HepG2 (cell line): Measurements from ENCODE around the gene WSCD2.

Experiments
- CTCF ChIP-seq: sonication (generic); formaldehyde crosslinking; IDR thresholded peaks from 2 replicates; pipeline ENCODE4 v1.5.0; 2020; ENCODE audit warnings: mild to moderate bottlenecking, missing genetic modification reagents, moderate library complexity
- ELF4 ChIP-seq: sonication (generic); formaldehyde crosslinking; IDR thresholded peaks from 2 replicates; pipeline ENCODE4 v1.5.0; 2020; ENCODE audit warnings: missing genetic modification reagents, mild to moderate bottlenecking, moderate library complexity, borderline replicate concordance
- EZH2 ChIP-seq: conservative IDR thresholded peaks from 2 replicates; pipeline ENCODE4 v1.6.1; 2012; ENCODE audit warnings: mild to moderate bottlenecking, low read depth, low read length, moderate library complexity
- HNRNPK ChIP-seq: fragments of 200-400 bp; formaldehyde crosslinking; IDR thresholded peaks from 2 replicates; pipeline ENCODE4 v1.6.1; 2018; ENCODE audit warnings: low read length, low read depth, moderate library complexity, mild to moderate bottlenecking; ENCODE audit not compliant: poor library complexity, severe bottlenecking
- IKZF1 ChIP-seq: fragments of 450-650 bp; IDR thresholded peaks from 2 replicates; pipeline ENCODE4 v1.7.1; 2016
- IRF9 ChIP-seq: sonication (generic); formaldehyde crosslinking; IDR thresholded peaks from 2 replicates; pipeline ENCODE4 v1.8.0; 2022; ENCODE audit warnings: missing genetic modification reagents, mild to moderate bottlenecking, borderline replicate concordance
- NBN ChIP-seq: fragments of 450-650 bp; conservative IDR thresholded peaks from 2 replicates; pipeline ENCODE4 v1.6.1; 2017
- PITX1 ChIP-seq: sonication (generic); formaldehyde crosslinking; IDR thresholded peaks from 2 replicates; pipeline ENCODE4 v1.5.1; 2020; ENCODE audit warnings: mild to moderate bottlenecking, missing genetic modification reagents
- POGK ChIP-seq: sonication (generic); formaldehyde crosslinking; conservative IDR thresholded peaks from 2 replicates; pipeline ENCODE4 v1.8.0; 2022; ENCODE audit warnings: mild to moderate bottlenecking, moderate library complexity, missing genetic modification reagents
- ZNF431 ChIP-seq: sonication (generic); formaldehyde crosslinking; IDR thresholded peaks from 2 replicates; pipeline ENCODE4 v1.9.0; 2022; ENCODE audit warnings: missing genetic modification reagents, low read depth, mild to moderate bottlenecking, borderline replicate concordance
- ZNF512 ChIP-seq: sonication (generic); formaldehyde crosslinking; IDR thresholded peaks from 2 replicates; pipeline ENCODE4 v1.4.0; 2020; ENCODE audit warnings: mild to moderate bottlenecking, missing genetic modification reagents
- ZNF574 ChIP-seq: sonication (generic); formaldehyde crosslinking; IDR thresholded peaks from 2 replicates; pipeline ENCODE4 v1.4.0; 2020; ENCODE audit warnings: missing genetic modification reagents

- TF ChIP-seq POGK (CRISPR knock-in tag) (no peak), PITX1 (no peak), ELF4 (CRISPR knock-in tag) (no peak), ZNF574 (CRISPR knock-in tag) (no peak), ZNF431 (CRISPR knock-in tag) (no peak), ZNF512 (CRISPR knock-in tag) (no peak), IRF9 (CRISPR knock-in tag) (no peak), CTCF (CRISPR knock-in tag) (no peak), EZH2 (no peak), IKZF1 (no peak), NBN (no peak), HNRNPK (no peak)
Observed at GRCh38 chr12:108131035-108131434, 1.9 kb downstream of the WSCD2 start.
